ENCODE results near the gene C1QTNF1.

The C1QTNF1 gene

GRCh38 chr17:79000396-79001189, 23.4 kb upstream of the C1QTNF1 start:
- CTCF ChIA-PET: no interaction called here
- POLR2A ChIA-PET (ENCODE audit: low non-redundant PET): no interaction called here

GRCh38 chr17:79001190-79002020, 22.6 kb upstream of the C1QTNF1 start:
- ChIA-PET CTCF (interaction anchor here (0.6 kb wide), 1 partner anchor 72 kb away, joined by 5 read pairs; no protein-coding TSS in a partner anchor), POLR2A (ENCODE audit: low non-redundant PET) (no interaction called here)
- H3K27ac ChIP-seq: peak overlapping the region; percentile 11
- TF ChIP-seq CTCF (conservative IDR thresholded peaks at IDR 0.05; ENCODE audit: low read depth): no peak
- DNase-seq (ENCODE audit: low spot score): no peak

More at GRCh38 chr17:79000396-79001189, 23.4 kb upstream of the C1QTNF1 start:
- TF ChIP-seq CTCF (conservative IDR thresholded peaks at IDR 0.05; ENCODE audit: low read depth): no peak
- peak overlapping the region; percentile 11 for H3K27ac ChIP-seq
- no peak for DNase-seq (ENCODE audit: low spot score)

GRCh38 chr17:79002291-79002690, 21.7 kb upstream of the C1QTNF1 start:
- ChIA-PET CTCF (interaction anchor here (0.6 kb wide), 1 partner anchor 72 kb away, joined by 5 read pairs; no protein-coding TSS in a partner anchor), POLR2A (ENCODE audit: low non-redundant PET) (no interaction called here)
- TF ChIP-seq CTCF (conservative IDR thresholded peaks at IDR 0.05; ENCODE audit: low read depth): no peak
- no peak for DNase-seq (ENCODE audit: low spot score)
- peak overlapping the region; percentile 12; the same call in 1 of the 2 replicates for H3K27ac ChIP-seq

- no peak for TF ChIP-seq CTCF (conservative IDR thresholded peaks at IDR 0.05; ENCODE audit: low read depth)
- CTCF ChIA-PET: interaction anchor here (0.6 to 0.9 kb wide), 2 partner anchors 10 to 739 kb away, joined by 4 read pairs; no protein-coding TSS in a partner anchor
- peak overlapping the region; percentile 12; the same call in 1 of the 2 replicates for H3K27ac ChIP-seq
- DNase-seq (ENCODE audit: low spot score): no peak
- POLR2A ChIA-PET (ENCODE audit: low non-redundant PET): no interaction called here
Measured at GRCh38 chr17:79002796-79003593, 21.0 kb upstream of the C1QTNF1 start.

- ChIA-PET CTCF (interaction anchor here (0.5 to 0.9 kb wide), 3 partner anchors 10 to 738 kb away, joined by 4 read pairs; partner anchors contain the start of gene ENGASE), POLR2A (ENCODE audit: low non-redundant PET) (no interaction called here)
- no peak for DNase-seq (ENCODE audit: low spot score)
- H3K27ac ChIP-seq: peak overlapping the region; percentile 12; the same call in 1 of the 2 replicates
- no peak for TF ChIP-seq CTCF (conservative IDR thresholded peaks at IDR 0.05; ENCODE audit: low read depth)
Measured at GRCh38 chr17:79003661-79004411, 20.1 kb upstream of the C1QTNF1 start.

All from RWPE1 (cell line).